ENCODE data around the gene RAD51B. TPM values are rescaled to one million over a fixed set of nuclear protein-coding genes. Genes with fewer than 3 reads are reported as not detected.

RAD51B gene
- total RNA-seq, 5 donors from 2014 or later (not counting 1 experiment from before 2014, with no cell fraction given) = 25.4 to 47.9 (median 30.0) TPM

GRCh38 chr14:68634332-68634731 is 814.8 kb downstream of the RAD51B start:
- 80% methylated on average over 2 of the region's 9 CpGs for WGBS (ENCODE audit: insufficient coverage)
- Mint-ChIP-seq H3K9me3 (no peaks in the 10 kb centered on the region), H3K4me1 (peaks cover 0 to 4% (median 4%) of the 10 kb centered on the region in 3 donors), H3K4me3 (no peak overlapping the region), H3K36me3 (no peaks in the 10 kb centered on the region), H3K27ac (no peak overlapping the region), H3K27me3 (no peaks in the 10 kb centered on the region)
- DNase-seq = no peak
- ATAC-seq (replicated peaks in 1 of 4) = no peak
- no peaks in the 10 kb centered on the region for H3K27me3 ChIP-seq (replicated peaks in 1 of 2; ENCODE audit: control insufficient read depth in 2 of 2, extremely low read depth in 1 of 2, insufficient read depth in 2 of 2, low read length in 1 of 2)
- H3K9me3 ChIP-seq = no peaks in the 10 kb centered on the region
- H3K4me1 ChIP-seq (ENCODE audit: control insufficient read depth in 1 of 2, extremely low read depth in 1 of 2, insufficient read depth in 2 of 2, low read length in 2 of 2) = peaks cover 21 to 30% of the 10 kb centered on the region in 2 experiments
- ChIA-PET POLR2A (no interaction called here), CTCF (no interaction called here)
- H3K27ac ChIP-seq (ENCODE audit: low read length) = no peak overlapping the region
- no peaks in the 10 kb centered on the region for H3K36me3 ChIP-seq (ENCODE audit: control insufficient read depth in 2 of 2, extremely low read depth in 1 of 2, insufficient read depth in 1 of 2, low read length in 1 of 2)
- no peak overlapping the region for H3K4me3 ChIP-seq (ENCODE audit: control insufficient read depth in 1 of 2, extremely low read depth in 1 of 2, low read length in 1 of 2)

GRCh38 chr14:68634874-68635595 is 815.5 kb downstream of the RAD51B start:
- POLR2A ChIA-PET = no interaction called here
- peaks cover 0 to 4% (median 4%) of the 10 kb centered on the region in 3 donors for H3K4me1 Mint-ChIP-seq

GRCh38 chr14:68636597-68636996 is 817.0 kb downstream of the RAD51B start:
- ChIA-PET CTCF (no interaction called here), POLR2A (no interaction called here)
- no peaks in the 10 kb centered on the region for H3K27me3 ChIP-seq (replicated peaks in 1 of 2; ENCODE audit: control insufficient read depth in 2 of 2, extremely low read depth in 1 of 2, insufficient read depth in 2 of 2, low read length in 1 of 2)
- H3K4me3 Mint-ChIP-seq = no peak overlapping the region
- H3K27ac ChIP-seq (ENCODE audit: low read length) = no peak overlapping the region
- no peak overlapping the region for H3K4me3 ChIP-seq (ENCODE audit: control insufficient read depth in 1 of 2, extremely low read depth in 1 of 2, low read length in 1 of 2)
- no peaks in the 10 kb centered on the region for H3K9me3 ChIP-seq
- no peaks in the 10 kb centered on the region for H3K36me3 Mint-ChIP-seq
- H3K27ac Mint-ChIP-seq = no peak overlapping the region
- no peaks in the 10 kb centered on the region for H3K36me3 ChIP-seq (ENCODE audit: control insufficient read depth in 2 of 2, extremely low read depth in 1 of 2, insufficient read depth in 1 of 2, low read length in 1 of 2)
- DNase-seq = no peak
- WGBS (ENCODE audit: insufficient coverage) = 57% methylated on average over 1 of the region's 5 CpGs
- H3K9me3 Mint-ChIP-seq = peaks cover 7 to 12% (median 11%) of the 10 kb centered on the region in 3 donors
- no peaks in the 10 kb centered on the region for H3K27me3 Mint-ChIP-seq
- ATAC-seq (replicated peaks in 1 of 4) = no peak
- H3K4me1 Mint-ChIP-seq = peaks cover 0 to 4% (median 4%) of the 10 kb centered on the region in 3 donors
- peaks cover 20 to 33% of the 10 kb centered on the region in 2 experiments for H3K4me1 ChIP-seq (ENCODE audit: control insufficient read depth in 1 of 2, extremely low read depth in 1 of 2, insufficient read depth in 2 of 2, low read length in 2 of 2)

More at GRCh38 chr14:68634874-68635595, 815.5 kb downstream of the RAD51B start:
- Mint-ChIP-seq H3K27me3 (no peaks in the 10 kb centered on the region), H3K9me3 (no peaks in the 10 kb centered on the region), H3K27ac (no peak overlapping the region), H3K4me3 (no peak overlapping the region), H3K36me3 (no peaks in the 10 kb centered on the region)
- Histone ChIP-seq H3K4me1 (ENCODE audit: control insufficient read depth in 1 of 2, extremely low read depth in 1 of 2, insufficient read depth in 2 of 2, low read length in 2 of 2) (peaks cover 20 to 33% of the 10 kb centered on the region in 2 experiments), H3K4me3 (ENCODE audit: control insufficient read depth in 1 of 2, extremely low read depth in 1 of 2, low read length in 1 of 2) (no peak overlapping the region), H3K36me3 (ENCODE audit: control insufficient read depth in 2 of 2, extremely low read depth in 1 of 2, insufficient read depth in 1 of 2, low read length in 1 of 2) (no peaks in the 10 kb centered on the region), H3K27me3 (replicated peaks in 1 of 2; ENCODE audit: control insufficient read depth in 2 of 2, extremely low read depth in 1 of 2, insufficient read depth in 2 of 2, low read length in 1 of 2) (no peaks in the 10 kb centered on the region), H3K9me3 (no peaks in the 10 kb centered on the region), H3K27ac (ENCODE audit: low read length) (no peak overlapping the region)
- ATAC-seq (replicated peaks in 1 of 4) (no peak), DNase-seq (no peak)
- 0% methylated on average over 1 of the region's 5 CpGs for WGBS (ENCODE audit: insufficient coverage)
- CTCF ChIA-PET = no interaction called here

- Histone ChIP-seq H3K27me3 (replicated peaks in 1 of 2; ENCODE audit: control insufficient read depth in 2 of 2, extremely low read depth in 1 of 2, insufficient read depth in 2 of 2, low read length in 1 of 2) (no peaks in the 10 kb centered on the region), H3K4me3 (ENCODE audit: control insufficient read depth in 1 of 2, extremely low read depth in 1 of 2, low read length in 1 of 2) (no peak overlapping the region), H3K9me3 (no peaks in the 10 kb centered on the region), H3K36me3 (ENCODE audit: control insufficient read depth in 2 of 2, extremely low read depth in 1 of 2, insufficient read depth in 1 of 2, low read length in 1 of 2) (no peaks in the 10 kb centered on the region), H3K27ac (ENCODE audit: low read length) (no peak overlapping the region), H3K4me1 (ENCODE audit: control insufficient read depth in 1 of 2, extremely low read depth in 1 of 2, insufficient read depth in 2 of 2, low read length in 2 of 2) (peaks cover 20 to 33% of the 10 kb centered on the region in 2 experiments)
- peak; percentile 61 to 74 (median 64) for ATAC-seq (replicated peaks in 1 of 4)
- Mint-ChIP-seq H3K4me1 (peaks cover 0 to 4% (median 4%) of the 10 kb centered on the region in 3 donors), H3K27me3 (no peaks in the 10 kb centered on the region), H3K36me3 (no peaks in the 10 kb centered on the region), H3K4me3 (no peak overlapping the region), H3K9me3 (peaks cover 7 to 13% (median 11%) of the 10 kb centered on the region in 3 donors), H3K27ac (no peak overlapping the region)
- DNase-seq = peak in 3 of 35 experiments; percentile 7 to 28 (median 19)
- ChIA-PET CTCF (interaction anchor here in 1 of 2 donors (0.7 kb wide), 1 partner anchor 36 kb away, joined by 3 read pairs; no protein-coding TSS in a partner anchor), POLR2A (no interaction called here)
- 67% methylated on average over 3 of the region's 13 CpGs for WGBS (ENCODE audit: insufficient coverage)
Measured at GRCh38 chr14:68637106-68638021, 817.8 kb downstream of the RAD51B start.

- peaks cover 7 to 13% (median 11%) of the 10 kb centered on the region in 3 donors for H3K9me3 Mint-ChIP-seq
- ATAC-seq (replicated peaks in 1 of 4) (peak in 2 of 4 experiments; percentile 7 to 15), DNase-seq (peak in 1 of 35 experiments; percentile 4)
- H3K36me3 Mint-ChIP-seq = no peaks in the 10 kb centered on the region
- POLR2A ChIA-PET = no interaction called here
- CTCF ChIA-PET = no interaction called here
- H3K4me3 Mint-ChIP-seq = no peak overlapping the region
- H3K27ac Mint-ChIP-seq = no peak overlapping the region
- H3K4me1 Mint-ChIP-seq = peaks cover 0 to 4% (median 4%) of the 10 kb centered on the region in 3 donors
- H3K4me1 ChIP-seq (ENCODE audit: control insufficient read depth in 1 of 2, extremely low read depth in 1 of 2, insufficient read depth in 2 of 2, low read length in 2 of 2) = peaks cover 20 to 30% of the 10 kb centered on the region in 2 experiments
- H3K9me3 ChIP-seq = no peaks in the 10 kb centered on the region
- H3K36me3 ChIP-seq (ENCODE audit: control insufficient read depth in 2 of 2, extremely low read depth in 1 of 2, insufficient read depth in 1 of 2, low read length in 1 of 2) = no peaks in the 10 kb centered on the region
- H3K27me3 ChIP-seq (replicated peaks in 1 of 2; ENCODE audit: control insufficient read depth in 2 of 2, extremely low read depth in 1 of 2, insufficient read depth in 2 of 2, low read length in 1 of 2) = no peaks in the 10 kb centered on the region
- no peak overlapping the region for H3K4me3 ChIP-seq (ENCODE audit: control insufficient read depth in 1 of 2, extremely low read depth in 1 of 2, low read length in 1 of 2)
- 91% methylated on average over 10 of the region's 12 CpGs for WGBS (ENCODE audit: insufficient coverage)
- H3K27me3 Mint-ChIP-seq = no peaks in the 10 kb centered on the region
- no peak overlapping the region for H3K27ac ChIP-seq (ENCODE audit: low read length)
Measured at GRCh38 chr14:68638141-68638999, 818.8 kb downstream of the RAD51B start.
